Measurements from ENCODE around the gene CACNG7.

CACNG7 gene

DNA sequence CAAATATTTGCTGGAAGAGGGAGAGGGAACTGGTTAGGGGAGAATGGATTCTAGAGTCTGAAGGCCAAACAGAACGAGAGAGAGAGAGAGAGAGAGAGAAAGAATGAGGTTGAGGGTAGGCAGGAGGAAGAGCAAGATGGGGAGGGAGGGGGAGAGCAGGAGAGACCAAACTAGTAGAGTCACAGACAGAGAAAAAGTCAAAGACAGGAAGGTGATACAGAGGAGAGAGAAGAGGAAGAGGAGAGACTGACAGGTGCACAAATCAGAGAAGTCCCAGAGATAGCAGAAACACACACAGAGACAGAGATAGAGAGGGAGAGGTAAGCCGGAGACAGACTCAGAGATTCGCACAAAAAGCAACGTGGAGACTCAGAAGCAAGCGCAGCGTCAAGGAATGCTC is 76.8 kb downstream of the CACNG7 start:
- DNase-seq, result no peak

DNA sequence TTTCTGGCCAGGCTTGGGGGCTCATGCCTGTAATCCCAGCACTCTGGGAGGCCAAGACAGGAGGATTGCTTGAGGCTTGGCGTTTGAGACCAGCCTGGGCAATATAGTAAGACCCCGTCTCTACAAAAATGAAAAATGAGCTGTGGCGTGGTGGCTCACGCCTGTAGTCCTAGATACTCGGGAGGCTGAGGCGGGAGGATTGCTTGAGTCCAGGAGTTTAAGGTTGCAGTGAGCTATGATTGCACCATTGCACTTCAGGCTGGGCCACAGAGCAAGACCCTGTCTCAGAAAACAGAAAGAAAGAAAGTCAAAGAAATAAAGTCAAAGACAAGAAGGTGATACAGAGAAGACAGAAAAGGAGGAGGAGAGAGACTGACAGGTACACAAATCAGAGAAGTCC is 79.9 kb downstream of the CACNG7 start:
- DNase-seq, result no peak

GRCh38 chr19:53989600-53990533 is 80.8 kb downstream of the CACNG7 start:
- DNase-seq, result no peak

- no peak for DNase-seq
These were observed 82.4 kb downstream of the CACNG7 start, which contains the start of gene CACNG6 for GRCh38 chr19:53991224-53992113. Gene CACNG6, plus strand, starts transcription at chr19:53991637. Its CDS starts 1,241 bp downstream, at chr19:53992878.

DNA sequence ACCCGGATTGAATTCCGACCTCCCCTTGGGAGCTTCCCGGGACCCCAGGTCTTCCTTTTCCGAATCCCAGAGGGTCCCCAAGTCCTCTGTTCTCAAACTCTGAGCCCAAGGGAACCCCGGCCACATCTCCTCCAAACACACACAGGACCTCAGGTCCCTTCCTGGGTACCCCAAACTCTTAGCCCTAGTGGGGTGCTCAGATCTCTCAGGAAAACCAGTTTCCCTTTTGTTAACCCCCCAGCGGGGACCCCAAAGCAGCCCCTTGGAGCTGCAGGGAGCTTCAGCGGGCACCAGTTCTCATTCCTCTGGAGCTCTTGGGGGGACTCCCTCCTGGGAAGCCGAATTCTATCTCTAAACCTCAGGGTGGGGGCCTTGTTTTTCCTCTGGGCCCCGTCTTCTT is 83.1 kb downstream of the CACNG7 start:
- no peak for DNase-seq

- DNase-seq, result no peak
These were observed 83.7 kb downstream of the CACNG7 start for GRCh38 chr19:53992815-53993214.

DNA sequence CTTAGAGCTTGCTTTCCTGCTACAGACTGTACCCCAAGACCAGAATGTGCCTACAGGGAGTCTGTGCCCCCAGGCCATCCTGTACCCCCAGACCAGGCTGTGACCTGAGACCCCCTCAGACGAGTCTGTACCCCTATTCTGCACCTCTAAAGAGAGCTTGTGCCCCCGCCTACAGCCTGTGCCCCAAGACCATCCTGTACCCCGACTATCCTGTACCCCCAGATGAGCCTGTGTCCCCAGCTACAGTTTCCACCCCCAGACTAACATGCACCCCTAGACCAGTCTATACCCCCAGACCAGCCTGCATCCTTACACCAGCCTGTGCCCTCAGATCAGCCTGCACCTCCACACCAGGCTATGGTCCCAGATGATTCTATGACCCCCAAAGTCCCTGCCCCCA is 84.4 kb downstream of the CACNG7 start:
- DNase-seq, result no peak

All from NCI-H774 (cell line).